Activated CD8-positive, alpha-beta memory T cell treated with anti-CD3 and anti-CD28 coated beads for 24 hours (primary cell): ENCODE data around the gene GJA5.

ENCODE experiments used
- DNase-seq: peaks from one replicate; pipeline ENCODE4 v3.0.0-alpha.2; 2020

Gene GJA5

DNA sequence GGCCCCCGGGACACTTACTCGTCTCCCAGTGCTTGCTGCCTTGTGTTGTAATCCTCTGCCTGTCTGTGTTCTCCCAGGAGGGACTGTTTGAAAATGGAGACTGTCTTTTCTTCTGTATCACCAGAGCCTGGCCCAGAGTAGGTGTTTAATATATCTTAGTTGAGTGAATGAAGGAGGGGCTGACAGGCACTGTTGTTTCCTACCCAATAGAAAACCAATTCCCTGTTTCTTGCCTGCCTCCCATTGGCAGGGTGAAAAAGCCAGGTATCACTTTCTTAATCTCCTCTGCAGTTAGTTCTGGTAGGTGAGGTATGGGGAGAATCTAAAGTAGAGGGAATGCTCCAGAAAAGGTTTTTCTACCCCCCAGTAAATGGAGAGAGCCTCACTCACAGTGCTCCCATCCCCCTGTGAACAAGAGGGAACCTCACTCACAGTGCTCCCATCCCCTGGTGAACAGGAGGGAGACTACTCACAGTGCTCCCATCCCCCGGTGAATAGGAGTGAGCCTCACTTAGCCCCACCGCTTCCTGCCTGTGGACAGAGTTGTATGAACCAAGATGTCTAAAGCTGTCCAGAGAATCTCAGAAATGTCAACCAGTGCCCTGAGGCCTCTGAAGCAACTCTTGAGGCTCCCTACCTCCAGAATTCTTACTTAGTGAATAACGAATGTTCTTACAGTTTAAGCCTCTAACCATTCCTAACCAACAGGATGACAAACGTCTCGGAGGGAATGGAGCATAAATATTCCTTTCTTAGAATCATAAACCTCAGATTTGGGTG, at the start of gene GJA5:
TSS of gene GJA5 (minus strand) at position 122 of the 780 bp plus-strand sequence. CDS start 1,364 bp downstream, outside the sequence.
- DNase-seq = no peak

DNA sequence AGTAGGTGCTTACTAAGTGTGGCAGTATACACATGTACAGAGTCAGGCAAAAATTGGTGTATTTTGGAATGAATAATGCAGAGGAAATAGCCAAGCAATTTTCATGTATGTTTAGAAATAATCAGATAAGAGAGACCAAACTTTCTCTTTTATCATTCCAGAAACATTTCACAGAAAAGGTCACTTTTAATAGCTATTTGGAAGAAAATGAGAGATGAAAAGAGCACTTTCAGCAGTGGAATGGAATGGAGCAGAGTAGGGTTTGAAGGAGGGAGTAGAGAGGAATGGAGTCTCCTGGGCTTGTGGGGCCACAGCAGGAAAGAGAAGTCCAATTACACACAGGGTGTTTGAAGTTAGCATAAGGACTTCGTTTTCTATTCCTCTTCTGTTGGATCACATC, 48.8 kb upstream of the GJA5 start:
- no peak for DNase-seq

DNA sequence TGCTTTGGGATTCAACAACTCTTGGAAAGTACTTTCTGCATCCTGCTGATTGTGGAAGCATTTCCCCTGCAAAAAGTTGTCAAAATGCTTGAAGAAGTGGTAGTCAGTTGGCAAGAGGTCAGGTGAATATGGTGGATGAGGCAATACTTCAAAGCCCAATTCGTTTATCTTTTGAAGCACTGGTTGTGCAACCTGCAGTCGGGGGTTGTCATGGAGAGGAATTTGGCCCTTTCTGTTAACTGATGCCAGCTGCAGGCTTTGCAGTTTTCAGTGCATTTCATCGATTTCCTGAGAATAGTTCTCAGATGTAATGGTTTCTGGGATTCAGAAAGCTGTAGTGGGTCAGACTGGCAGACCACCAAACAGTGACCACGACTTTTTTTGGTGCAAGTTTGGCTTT, 47.6 kb upstream of the GJA5 start:
- no peak for DNase-seq

DNA sequence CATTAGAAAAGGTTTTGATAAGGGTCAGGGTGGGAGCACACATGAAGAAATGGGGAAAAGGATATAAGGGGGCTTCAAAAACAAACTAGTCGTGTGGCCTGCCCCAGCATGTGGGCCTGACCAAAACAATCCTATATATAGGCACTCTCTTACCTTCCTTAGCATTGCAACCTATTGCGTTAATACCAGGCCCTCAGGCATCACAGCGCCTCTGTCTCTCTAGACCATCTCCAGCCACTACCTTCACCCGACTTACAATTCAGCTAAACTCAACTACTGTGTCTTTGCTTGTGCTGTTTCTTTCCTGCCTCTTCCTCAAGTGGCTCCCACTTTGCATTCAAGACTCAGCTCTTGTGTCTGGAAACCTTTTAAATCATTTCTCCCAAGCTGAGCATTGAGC, 47.0 kb upstream of the GJA5 start:
- no peak for DNase-seq

DNA sequence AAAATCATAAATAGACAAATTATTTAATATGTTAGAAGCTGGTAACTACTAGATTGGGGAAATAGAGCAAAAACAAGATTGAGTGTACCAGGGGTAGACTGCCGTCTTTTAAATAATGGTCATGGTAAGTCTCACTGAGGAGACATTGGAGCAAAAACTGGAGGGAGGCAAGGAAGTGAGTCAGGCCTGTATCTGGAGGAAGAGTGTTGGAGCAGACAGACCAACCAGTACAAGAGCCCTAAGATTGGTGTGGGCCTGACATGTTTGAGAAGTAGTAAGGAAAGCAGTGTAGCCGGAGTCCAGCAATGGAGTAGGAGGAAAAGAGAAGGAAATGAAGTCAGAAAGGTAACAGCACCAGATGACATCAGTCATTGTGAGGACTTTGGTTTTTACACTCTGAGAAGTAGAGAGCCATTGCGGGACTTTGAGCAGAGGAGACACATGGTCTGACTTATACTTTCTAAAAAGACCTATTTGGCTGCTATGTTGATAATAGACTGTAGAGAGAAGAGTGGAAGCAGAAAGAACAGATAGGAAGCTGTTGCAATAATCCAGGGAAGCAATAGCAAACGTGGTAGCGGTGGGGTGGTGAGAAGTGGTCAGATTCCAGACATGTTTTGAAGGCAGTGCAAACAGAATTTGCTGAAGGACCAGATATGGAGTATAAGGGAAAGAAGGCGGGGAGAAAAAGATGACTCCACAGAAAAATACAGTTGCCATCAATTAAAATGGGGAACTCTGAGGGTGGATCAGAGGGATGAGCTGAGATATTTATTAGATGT, 44.7 kb upstream of the GJA5 start:
- no peak for DNase-seq

DNA sequence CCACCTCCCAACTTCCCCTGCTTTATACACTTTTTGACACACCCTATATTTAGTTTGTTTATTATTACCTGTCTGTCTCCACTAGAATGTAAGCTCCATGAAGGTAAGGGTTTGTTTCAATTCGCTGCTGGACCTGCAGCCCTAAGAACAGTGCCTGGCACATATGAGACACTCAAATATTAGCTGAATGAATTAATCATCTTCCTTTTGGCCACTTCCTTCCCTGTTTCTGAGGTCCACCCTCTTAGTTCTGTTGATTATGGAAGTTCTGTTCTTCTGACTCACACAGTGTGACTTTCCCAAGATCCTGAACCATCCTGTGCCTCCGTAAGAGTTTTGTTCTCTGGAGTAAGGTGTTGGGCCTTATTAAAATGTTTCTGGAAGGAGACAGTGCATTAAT, 40.4 kb upstream of the GJA5 start:
- no peak for DNase-seq

DNA sequence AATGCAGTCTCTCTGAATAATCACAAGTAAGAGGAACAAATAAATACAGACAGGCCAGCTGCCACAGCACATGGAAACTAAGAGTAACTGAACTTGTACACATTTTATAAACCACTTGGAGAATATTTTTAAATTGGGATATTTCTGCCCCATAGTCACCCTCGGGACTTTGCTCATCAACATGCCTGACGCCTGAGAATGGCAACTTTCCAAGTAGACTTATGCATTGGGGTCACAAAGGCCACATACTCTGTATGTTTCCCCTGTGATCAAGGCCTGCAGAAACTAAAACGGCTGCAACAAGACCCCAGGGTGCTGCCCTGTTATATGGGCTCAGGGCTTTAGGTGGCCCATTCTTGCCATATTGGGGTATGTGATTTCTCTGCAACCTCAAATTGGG, 38.3 kb upstream of the GJA5 start:
- DNase-seq = no peak

DNA sequence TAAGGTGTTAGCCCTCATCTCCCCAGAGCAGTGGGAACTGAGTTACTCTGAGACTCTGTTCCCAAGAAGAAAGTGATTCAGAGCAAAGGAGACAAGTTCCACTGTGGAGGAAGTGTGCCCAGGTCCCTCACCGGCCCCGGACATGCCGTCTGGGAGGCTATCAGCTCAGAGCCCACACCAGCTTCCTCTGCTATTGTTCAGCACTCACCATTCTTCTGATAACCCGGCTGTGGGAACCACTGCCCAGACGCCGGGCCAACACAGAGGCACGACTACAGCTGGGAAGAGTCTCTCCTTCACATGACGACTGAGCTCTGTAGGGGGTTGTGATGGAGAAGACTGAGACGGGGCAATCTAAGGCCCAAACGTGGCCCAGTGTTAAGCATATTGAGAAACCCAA, 34.2 kb upstream of the GJA5 start:
- DNase-seq = no peak

DNA sequence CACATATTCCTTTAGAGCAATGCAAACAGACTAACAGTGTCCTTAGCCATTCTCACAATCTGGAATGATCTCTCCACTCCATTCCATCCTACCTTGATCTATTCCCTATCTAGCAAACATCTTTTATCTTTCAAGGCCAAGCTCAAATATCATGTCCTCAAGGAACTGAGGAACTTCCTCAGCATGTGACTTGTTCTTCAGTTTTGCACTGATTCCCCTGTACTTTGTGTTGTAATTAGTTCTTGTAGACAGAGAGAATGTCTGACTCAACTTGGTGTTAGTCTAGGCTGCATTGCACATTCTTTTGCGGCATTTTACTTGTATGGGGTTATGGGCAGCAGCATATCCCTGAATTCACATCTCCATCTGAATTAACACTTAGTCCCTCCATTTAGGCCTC, 31.5 kb upstream of the GJA5 start:
- DNase-seq = no peak

DNA sequence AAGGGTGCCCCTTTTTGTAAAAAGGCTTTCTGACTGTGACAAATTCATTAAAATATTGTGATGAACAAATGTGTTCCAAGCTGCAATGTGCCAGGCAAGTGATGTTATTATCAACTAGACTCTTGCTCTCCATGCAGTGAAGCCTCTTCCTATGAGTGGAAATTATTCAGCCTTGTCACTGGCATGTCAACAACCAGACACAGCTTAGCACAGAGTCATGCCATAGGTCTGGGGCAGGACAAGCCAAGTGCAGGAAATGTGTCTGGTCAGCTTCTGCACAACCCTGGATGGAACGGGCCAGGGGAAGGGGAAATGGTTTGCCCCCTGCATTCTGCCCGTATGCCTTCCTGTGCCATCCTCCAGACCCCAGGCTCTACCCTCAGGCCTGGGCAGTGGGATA, 27.4 kb upstream of the GJA5 start:
- no peak for DNase-seq

DNA sequence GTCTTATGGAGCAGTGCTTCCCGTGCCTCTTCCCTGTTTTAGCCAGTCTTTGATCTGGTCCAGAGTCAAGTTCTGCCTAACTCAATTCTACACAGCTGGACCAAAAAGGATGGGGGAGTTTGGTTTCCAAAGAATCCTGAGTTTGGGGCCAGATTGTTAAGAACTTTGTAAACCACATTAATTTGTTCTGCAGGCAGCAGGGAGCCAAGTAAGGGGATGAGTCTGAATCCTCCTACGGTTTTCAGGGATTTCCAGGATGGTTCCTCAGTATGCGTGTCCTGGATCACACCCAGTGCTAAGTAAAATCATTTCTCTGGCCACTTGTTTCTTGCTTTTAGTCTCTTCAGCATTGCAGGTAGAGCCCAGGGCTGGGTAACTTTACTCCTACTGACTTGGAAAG, 26.1 kb upstream of the GJA5 start:
- no peak for DNase-seq

DNA sequence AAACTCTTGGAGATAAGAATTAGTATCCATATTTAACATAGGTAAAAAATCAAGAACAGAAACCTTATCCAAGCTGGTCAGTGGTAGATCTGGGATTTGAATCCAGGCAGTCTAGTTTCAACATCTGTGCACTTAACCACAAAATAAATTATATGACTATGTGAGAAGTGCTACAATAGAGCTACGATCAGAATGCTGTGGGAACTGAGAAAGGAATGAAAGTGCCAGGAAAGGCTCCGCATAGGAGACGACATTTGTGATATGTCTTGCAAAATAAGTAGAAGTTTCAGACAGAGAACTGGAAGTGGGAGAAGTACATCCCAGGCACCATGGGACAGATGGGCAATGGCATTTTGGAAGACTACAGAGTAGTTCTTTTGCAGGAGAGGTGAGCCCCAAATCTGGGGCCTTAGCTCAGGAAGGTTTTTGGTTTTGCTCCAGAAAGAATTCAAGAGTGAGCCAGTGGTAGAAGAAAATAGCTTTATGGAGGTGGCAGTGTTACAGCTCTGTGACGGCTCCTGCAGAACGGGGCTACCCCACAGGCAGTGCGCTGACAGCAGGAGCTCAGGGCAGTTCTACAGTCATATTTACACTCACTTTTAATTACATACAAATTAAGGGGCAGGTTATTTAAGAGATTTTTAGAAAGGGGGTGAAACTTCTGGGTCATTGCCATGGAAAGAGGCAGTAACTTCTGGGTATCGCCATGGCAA, 25.5 kb upstream of the GJA5 start:
- DNase-seq = no peak

DNA sequence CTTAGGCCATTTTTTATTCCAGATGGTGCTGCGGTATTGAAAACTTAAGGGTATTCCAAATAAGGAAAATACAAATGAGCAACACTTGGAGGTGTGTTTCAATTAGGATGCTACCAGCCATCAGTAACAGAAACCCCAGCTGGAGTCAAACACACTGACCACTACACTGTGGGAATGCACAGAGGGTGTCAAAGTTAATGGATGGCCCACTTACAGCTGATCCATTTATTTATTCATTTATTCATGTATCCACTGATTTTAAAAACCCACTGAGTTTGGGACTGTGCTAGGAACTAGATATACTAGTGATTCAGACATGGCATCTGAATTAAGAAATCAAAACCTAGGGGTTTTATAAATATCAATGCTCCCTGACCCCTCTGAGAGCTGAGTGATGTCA, 24.5 kb upstream of the GJA5 start:
- DNase-seq = no peak

DNA sequence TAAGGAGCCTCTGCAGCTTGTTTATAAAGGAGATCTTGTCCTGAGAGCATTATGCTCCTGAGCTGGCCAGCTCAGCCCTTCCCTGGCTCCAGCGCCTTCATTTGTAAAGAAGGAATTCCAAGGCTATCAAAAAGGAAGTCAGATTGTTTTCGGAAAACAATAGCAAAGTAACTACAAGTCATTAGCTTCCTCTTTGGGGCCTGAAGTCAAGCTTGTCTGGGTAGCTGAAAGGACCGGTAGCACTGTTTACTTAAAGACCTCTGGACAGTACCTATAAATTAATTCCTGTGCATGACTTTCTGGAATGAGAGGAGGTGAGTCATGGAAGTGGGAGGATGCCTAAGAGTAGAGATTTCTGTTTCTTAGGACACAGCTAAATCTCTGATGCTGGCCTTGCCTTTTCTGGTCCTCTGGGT, 20.7 kb upstream of the GJA5 start:
- DNase-seq = no peak

DNA sequence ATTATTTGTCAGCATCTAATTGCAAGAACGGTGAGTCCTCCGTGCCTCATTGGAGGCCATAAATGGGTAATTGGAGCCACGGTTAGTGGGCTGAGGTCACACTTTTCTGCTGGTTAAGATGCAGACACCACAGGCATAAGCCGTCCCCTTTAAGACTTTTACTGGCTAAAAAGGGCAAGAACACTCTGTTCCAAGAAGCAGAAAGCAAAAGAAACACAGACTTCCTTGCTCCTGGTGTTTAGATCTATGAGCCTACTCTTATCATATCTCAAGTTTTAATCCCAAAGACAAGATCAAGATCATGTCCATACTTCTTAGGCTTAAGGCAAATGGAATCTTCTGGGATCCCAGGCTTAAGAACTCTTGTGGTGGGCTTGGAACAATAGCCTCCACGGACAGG, 17.3 kb upstream of the GJA5 start:
- no peak for DNase-seq

DNA sequence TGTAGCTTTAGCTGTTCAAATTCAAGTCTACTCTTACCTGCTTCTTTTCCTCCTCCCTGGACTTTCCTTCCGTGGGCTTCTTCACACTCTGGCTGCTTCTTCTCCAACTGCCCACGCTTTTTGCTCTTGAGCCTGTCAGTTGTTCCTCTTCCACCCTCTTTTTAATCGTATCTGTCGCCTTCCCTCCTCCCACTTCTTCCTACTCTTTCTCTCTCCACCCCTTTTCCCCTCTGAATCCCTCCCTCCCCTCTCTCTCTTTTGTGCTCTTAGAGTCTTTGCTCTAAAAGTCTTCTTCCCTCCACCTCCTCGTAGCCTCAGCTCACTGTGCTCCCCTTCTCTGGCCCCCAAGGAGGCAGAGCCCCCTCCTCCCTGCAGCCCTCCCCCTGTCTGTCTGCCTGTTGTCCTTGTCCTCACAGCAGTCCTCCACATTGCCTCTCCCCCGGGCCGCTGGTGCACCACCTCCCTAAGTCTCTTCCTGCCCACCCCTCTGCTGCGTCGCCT, 12.9 kb upstream of the GJA5 start:
- DNase-seq = no peak

DNA sequence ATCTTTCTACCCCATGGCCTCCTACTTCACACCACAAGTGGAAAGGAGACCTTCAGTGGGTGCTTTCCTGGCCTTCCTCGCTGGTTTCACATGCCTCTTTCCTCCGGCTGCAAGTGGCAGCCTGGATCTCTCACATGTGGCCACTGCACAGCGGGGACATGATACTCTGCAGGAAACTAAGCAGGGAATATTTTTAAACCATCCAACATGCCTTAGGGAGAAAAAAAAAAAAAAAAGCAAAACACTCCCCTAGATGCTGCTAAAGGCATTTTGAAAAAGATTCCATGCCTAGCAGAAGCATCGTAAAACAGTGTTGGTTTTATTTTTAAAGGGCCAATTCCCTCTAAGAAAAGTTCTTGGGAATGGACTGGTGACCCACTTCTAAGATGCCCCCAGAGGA, 12.2 kb upstream of the GJA5 start:
- DNase-seq = no peak

DNA sequence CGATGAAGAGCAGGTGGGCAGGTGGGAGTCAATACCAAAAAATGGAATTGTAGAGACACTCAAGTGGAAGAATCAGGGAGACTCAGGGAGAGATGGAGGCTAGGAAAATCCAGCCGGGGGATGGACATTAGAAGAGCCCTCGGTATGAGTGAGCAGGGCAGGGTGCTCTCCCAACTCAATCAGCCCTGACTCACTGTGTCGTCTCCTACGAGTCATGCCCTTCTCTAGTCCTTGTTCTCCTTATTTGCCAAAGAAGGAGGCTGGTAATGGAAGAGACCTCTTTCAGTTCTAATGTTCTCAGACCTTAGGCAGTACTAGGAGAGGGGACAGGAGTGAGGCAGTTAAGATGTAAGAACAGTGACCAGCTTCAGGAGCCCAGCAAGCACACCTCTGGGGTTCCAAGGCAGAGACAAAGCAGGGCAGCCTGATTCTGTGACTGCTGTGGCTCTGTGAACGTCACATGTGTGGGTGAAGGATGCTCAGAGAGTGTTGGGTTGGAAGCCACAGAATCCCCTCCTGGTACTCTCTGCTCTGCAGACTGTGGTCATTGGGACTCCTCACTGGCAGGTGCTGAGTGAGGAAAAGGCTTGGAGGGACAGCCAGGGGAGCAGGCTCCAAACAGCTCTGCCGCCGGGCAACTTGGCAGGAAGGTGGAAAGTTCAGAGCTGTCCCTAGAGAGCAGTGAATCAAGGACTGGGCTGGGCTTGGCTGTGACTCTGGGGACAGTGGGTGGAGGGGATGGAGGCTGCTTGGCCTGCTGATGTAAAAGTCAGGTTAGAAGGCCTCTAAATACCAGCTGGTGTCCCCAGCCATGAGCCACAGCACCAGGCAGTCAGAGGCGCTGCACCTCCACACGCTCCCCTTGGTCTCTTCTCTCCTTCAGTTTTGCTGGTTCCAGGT, 11.1 kb upstream of the GJA5 start:
- DNase-seq = no peak

DNA sequence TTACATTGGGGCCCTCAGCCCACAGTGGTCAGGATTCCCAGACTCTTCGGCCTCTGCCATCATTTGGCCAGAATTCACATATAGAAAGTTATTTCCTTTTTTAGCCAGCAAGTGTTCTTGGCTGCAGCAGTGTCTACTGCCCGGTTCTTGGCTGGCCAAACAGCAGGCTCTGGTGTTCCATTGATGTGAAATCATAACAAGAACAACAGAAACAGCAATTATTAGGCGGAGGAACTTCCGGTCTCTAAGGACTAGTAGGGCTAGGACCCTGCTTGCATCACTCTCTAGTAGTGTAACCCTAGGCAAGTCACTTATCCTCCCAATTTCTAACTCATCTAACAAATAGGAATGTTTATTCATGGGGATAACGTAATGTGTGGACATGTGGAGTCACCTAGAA, 8.7 kb upstream of the GJA5 start:
- no peak for DNase-seq

DNA sequence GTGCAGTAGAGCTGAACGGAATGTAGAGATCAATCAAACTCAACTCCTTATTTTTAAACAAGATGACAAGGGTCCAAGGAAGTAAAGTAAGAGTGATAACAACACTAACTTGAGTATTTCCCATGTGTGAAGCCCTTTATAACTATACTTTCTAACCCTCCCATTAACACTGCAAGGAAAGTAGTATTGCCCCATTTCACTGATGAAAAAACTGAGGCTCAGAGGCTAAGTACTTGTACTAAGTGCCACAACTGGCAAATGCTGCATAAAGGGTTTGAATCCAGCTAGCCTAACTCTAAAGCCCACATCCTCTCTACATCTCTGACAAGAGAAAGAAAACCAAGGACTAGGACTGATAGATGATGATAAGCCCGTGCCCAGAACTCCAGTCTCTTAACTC, 8.2 kb upstream of the GJA5 start:
- DNase-seq = no peak

DNA sequence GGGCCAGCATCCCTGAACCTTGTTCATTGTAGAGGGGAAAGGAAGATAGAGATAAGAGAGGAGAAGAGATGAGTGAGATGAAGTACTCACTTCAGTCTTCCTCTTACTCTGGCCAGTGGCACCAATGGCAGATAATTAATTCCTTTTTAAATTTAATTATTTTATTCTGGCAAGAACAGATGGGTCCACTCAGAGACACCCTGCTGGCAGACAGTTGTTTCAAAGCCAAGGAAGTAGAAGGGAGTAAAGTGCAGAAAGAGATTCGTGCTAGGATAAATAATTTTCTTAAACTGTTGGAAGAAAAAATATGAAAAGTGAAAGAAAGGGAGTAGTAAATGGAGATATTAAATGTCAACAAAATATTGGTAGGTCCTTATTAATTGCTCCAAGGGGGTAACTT, 7.7 kb upstream of the GJA5 start:
- no peak for DNase-seq

DNA sequence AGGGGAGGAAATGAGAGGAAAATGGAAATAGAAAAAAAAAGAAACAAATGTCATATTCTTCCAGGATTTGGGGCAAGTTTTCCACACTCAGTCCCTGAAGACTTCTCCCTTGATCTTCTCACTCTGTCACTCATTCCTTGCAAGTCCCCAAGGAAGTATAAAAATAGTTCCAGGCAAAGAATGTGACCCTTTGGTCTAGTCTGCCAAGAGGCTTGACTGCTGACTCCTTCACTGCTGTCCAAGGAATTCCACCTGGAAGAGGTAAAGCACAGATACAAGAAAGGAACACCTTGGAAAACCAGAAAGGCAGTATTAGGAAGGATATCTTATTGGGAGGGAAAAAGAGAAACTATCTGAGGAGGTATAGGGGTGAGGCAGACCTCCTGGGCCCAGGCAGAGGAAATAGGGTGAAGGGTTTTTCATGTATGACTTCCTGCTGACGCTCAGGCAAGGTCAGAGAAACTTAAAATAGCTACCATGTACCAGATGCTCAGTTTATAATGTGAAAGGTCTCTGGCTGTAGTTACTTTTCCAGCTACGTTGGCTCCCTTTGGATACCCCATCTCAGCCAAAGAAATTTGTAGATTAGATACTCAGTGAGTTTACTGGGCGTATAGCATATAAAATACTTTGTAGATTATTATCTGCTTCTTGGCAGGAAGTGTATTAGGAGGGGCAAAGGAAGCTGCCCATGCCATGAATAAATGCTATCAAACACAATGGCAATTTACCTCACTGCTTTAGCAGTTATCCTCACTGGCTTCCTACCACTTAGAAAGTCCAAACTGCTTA, 2.0 kb upstream of the GJA5 start:
- DNase-seq = no peak
